Transverse colon (tissue), 4 donors: ENCODE data around the gene ANAPC16. TPM values are rescaled to one million over a fixed set of nuclear protein-coding genes. Genes with fewer than 3 reads are reported as not detected.
A peak's percentile ranks its signal among the peaks of the same experiment; 100 is the strongest.

Experiments used
- DNase-seq: peaks from one replicate; pipeline ENCODE4 v3.0.0-alpha.2; 2019
- H3K27ac ChIP-seq, 4 donors: fragments of 200-600 bp; sonication (generic); 2 replicates each; pipeline ENCODE4 v1.5.1; 2016 to 2018; ENCODE audit warnings: inconsistent platforms in 4 of 4
- H3K27me3 ChIP-seq: fragments of 200-600 bp; sonication (generic); 2 replicates; pipeline ENCODE4 v1.5.1; 2017; ENCODE audit warnings: inconsistent platforms
- H3K36me3 ChIP-seq, 4 donors: fragments of 200-600 bp; sonication (generic); 2 replicates each; pipeline ENCODE4 v1.5.1; 2017 to 2019; ENCODE audit warnings: inconsistent platforms in 4 of 4
- H3K4me1 ChIP-seq, 4 donors: fragments of 200-600 bp; sonication (generic); 2 replicates each; pipeline ENCODE4 v1.5.1; 2017 to 2020; ENCODE audit warnings: inconsistent platforms in 4 of 4
- H3K4me3 ChIP-seq, 4 donors: fragments of 200-600 bp; sonication (generic); 1 replicate in 1 of 4; 2 replicates in 3 of 4; pipeline versions ENCODE4 v1.5.1 to v1.6.1; 2017 to 2019; ENCODE audit warnings: inconsistent platforms in 4 of 4
- H3K9me3 ChIP-seq, 2 donors: fragments of 200-600 bp; sonication (generic); 2 replicates each; pipeline ENCODE4 v1.5.1; 2017 to 2019; ENCODE audit warnings: inconsistent platforms in 2 of 2
- EP300 ChIP-seq: sonication (generic); formaldehyde crosslinking; IDR thresholded peaks from one replicate; pipeline ENCODE4 v1.6.1; 2017; ENCODE audit warnings: antibody characterized with exemption, low read depth
- POLR2A ChIP-seq: fragments of 450-650 bp; IDR thresholded peaks from one replicate; pipeline ENCODE4 v1.6.1; 2016; ENCODE audit warnings: antibody characterized with exemption, mild to moderate bottlenecking, moderate library complexity
- POLR2AphosphoS5 ChIP-seq, 3 donors: sonication (generic); formaldehyde crosslinking; IDR thresholded peaks; one replicate each; pipeline ENCODE4 v1.6.1; 2016; ENCODE audit warnings: antibody characterized with exemption in 3 of 3
- WGBS, 2 donors: methylation state at CpG; one replicate each; pipeline ENCODE4 v1.1.5; 2018; ENCODE audit warnings: low coverage in 1 of 2; 5-methylcytosine and 5-hydroxymethylcytosine counted together
- in situ Hi-C, 4 donors: fragments of 200-750 bp; cut with MboI; loops; one replicate each; pipeline versions ENCODE4 v1.15.0 to v1.15.1; 2017; ENCODE audit warnings: low sequenced_read_pairs in 3 of 4, low pct_ligation_motif_present in 1 of 4, low pct_unique_long_range_greater_than_20kb in 1 of 4
- intact Hi-C: fragments of 100-400 bp; cut with DNase I; formaldehyde crosslinking; loops from one replicate; pipeline ENCODE4 v1.15.1; 2023; ENCODE audit warnings: low total_unique reads
- total RNA-seq, 4 donors: library from RNA; depleted of rRNA; stranded (reverse); fragments of >200 nt; gene quantifications; one replicate each; pipeline ENCODE4 v1.1.0, GENCODE V29; 2016
- TF ChIP-seq, protein P1 (sequence below), 5 experiments: fragments of 200-600 bp in 3 of 5; fragments of 450-650 bp in 2 of 5; sonication (generic) in 3 of 5; IDR thresholded peaks; 1 replicate in 2 of 5; 2 replicates in 3 of 5; pipeline ENCODE4 v1.5.1; 2016 to 2017; ENCODE audit warnings: antibody characterized with exemption in 5 of 5, inconsistent platforms in 3 of 5, mild to moderate bottlenecking in 2 of 5, moderate library complexity in 1 of 5

Gene ANAPC16
- total RNA-seq, 4 donors from 2014 or later = 57.6 to 77.4 (median 65.5) TPM

DNA sequence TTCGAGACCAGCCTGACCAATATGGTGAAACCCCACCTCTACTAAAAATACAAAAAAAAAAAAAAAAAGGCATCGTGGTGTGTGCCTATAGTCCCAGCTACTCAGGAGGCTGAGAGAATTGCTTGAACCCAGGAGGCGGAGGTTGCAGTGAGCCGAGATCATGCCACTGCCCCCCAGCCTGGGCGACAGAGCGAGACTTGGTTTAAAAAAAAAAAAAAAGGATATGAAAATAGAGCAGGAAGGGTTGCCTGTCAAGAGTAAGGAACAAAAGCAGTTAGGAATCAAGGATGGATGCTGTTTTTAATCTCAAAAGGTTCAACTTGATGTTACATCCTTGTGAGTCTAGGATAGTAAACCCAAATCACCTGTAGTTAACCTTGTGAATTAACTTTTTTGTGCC, 12.0 kb downstream of the ANAPC16 start:
- H3K4me1 ChIP-seq = peaks cover 5 to 32% (median 15%) of the 10 kb centered on the region in 4 donors
- peaks cover 0 to 30% (median 6%) of the 10 kb centered on the region in 4 donors for H3K36me3 ChIP-seq
- no peaks in the 10 kb centered on the region for H3K9me3 ChIP-seq
- 82 to 100% methylated on average over 2 to 6 of the region's 6 CpGs for WGBS, 2 donors
- no peak for TF ChIP-seq EP300
- no peak for TF ChIP-seq POLR2AphosphoS5 (IDR thresholded peaks at IDR 0.05)
- TF ChIP-seq, protein P1, sequence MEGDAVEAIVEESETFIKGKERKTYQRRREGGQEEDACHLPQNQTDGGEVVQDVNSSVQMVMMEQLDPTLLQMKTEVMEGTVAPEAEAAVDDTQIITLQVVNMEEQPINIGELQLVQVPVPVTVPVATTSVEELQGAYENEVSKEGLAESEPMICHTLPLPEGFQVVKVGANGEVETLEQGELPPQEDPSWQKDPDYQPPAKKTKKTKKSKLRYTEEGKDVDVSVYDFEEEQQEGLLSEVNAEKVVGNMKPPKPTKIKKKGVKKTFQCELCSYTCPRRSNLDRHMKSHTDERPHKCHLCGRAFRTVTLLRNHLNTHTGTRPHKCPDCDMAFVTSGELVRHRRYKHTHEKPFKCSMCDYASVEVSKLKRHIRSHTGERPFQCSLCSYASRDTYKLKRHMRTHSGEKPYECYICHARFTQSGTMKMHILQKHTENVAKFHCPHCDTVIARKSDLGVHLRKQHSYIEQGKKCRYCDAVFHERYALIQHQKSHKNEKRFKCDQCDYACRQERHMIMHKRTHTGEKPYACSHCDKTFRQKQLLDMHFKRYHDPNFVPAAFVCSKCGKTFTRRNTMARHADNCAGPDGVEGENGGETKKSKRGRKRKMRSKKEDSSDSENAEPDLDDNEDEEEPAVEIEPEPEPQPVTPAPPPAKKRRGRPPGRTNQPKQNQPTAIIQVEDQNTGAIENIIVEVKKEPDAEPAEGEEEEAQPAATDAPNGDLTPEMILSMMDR (IDR thresholded peaks at IDR 0.05) = no peak
- no peak for TF ChIP-seq POLR2A
- in situ Hi-C loops = loop anchor here in 2 of 4 donors (10.0 to 25.0 kb wide), 2 partner anchors 107 to 109 kb away; no protein-coding TSS in a partner anchor
- no peak overlapping the region for H3K4me3 ChIP-seq
- intact Hi-C loops = no loop called here
- no peak for DNase-seq
- peak overlapping the region in 3 of 4 donors; percentile 9 to 39 (median 17) for H3K27ac ChIP-seq
- H3K27me3 ChIP-seq = no peaks in the 10 kb centered on the region

DNA sequence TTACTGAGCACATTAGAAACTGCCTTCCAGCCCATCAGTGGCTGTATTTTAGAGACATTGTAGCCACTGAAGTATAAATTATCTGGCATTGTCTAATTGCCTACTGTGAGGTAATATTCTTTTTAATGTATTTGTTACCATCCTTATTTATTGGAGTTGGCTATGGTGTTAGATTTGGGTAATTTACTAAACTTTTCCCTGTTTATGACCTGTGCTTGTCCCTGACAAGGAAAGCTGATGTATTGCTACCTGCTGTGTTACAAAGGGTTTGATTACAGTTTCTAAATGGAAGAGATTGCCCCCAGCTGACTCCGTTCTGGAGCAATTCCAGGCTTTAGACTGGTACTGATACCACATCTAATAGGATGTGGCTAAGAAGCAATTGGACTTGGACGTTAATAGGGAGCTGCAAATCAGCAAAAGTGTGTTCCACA, 12.5 kb downstream of the ANAPC16 start:
- Histone ChIP-seq H3K36me3 (peaks cover 0 to 32% (median 9%) of the 10 kb centered on the region in 4 donors), H3K27me3 (no peaks in the 10 kb centered on the region), H3K9me3 (no peaks in the 10 kb centered on the region), H3K4me3 (no peak overlapping the region), H3K4me1 (peaks cover 1 to 27% (median 11%) of the 10 kb centered on the region in 4 donors), H3K27ac (peak overlapping the region in 3 of 4 donors; percentile 9 to 39 (median 17))
- TF ChIP-seq POLR2A = no peak
- TF ChIP-seq, protein P1 (IDR thresholded peaks at IDR 0.05) = no peak
- no peak for TF ChIP-seq EP300
- TF ChIP-seq POLR2AphosphoS5 (IDR thresholded peaks at IDR 0.05) = no peak
- WGBS, 2 donors = 76% methylated on average over 2 of the region's 2 CpGs; no CpG with 5 or more reads in 1 of the 2 donors
- intact Hi-C loops (no loop called here), in situ Hi-C loops (loop anchor here in 2 of 4 donors (10.0 to 25.0 kb wide), 2 partner anchors 106 to 109 kb away; no protein-coding TSS in a partner anchor)
- no peak for DNase-seq

DNA sequence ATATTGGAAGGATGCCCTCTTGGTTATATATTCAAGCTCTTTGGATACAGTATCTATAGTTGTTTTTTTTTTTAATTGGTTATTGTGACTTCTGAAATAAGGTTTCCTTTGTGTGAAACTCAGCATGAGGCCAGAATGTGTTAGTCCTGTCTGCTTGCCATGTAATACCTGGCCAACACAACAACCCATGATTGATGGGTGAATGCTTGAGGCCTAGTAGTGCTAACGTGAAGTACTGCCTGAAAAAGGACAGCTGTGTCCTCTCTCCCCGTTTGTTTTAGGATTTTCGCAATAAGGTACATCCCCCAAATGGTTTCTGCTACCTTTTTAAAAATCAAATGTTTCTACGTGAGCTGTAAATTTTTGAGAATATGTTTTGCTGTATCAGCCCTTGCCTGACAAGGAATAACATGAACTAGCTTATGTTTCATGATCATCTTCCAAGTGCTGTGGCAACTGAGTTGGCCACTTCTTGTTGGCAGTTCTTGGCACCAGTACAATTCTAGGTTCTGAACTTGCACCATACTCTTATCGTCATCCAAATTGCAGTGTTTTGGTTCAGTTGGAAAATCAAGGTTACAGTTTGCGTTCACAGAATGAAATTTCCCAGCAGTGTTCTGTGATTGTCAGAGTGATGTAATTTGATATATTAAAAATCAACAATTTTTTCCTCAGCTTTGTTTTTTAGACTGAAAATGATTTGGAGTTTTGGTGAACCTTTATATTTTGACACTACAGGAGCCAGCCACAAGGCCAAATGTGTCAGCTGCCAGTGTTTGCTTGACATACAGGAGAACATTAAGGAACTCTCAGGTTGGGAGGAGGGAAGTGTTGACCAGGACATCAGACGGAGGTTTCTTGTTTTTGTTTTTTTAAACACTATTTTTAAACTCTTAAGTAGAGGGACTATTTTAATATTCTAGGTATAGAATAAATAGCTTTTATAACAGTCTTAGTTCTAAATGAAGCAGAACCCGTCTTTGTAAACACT, 13.7 kb downstream of the ANAPC16 start:
- no peak for DNase-seq
- intact Hi-C loops (no loop called here), in situ Hi-C loops (loop anchor here in 2 of 4 donors (10.0 to 25.0 kb wide), 2 partner anchors 105 to 108 kb away; no protein-coding TSS in a partner anchor)
- WGBS, 2 donors = 61 to 71% methylated on average over 8 of the region's 8 CpGs
- H3K36me3 ChIP-seq = peaks cover 0 to 43% (median 14%) of the 10 kb centered on the region in 4 donors
- H3K27ac ChIP-seq = peak overlapping the region in 3 of 4 donors; percentile 21 to 63 (median 49)
- no peak overlapping the region for H3K4me3 ChIP-seq
- peaks cover 0 to 16% (median 4%) of the 10 kb centered on the region in 4 donors for H3K4me1 ChIP-seq
- no peaks in the 10 kb centered on the region for H3K9me3 ChIP-seq
- TF ChIP-seq EP300 (no peak), POLR2AphosphoS5 (IDR thresholded peaks at IDR 0.05) (peak in 2 of 3 donors; percentile 34 to 38)
- no peaks in the 10 kb centered on the region for H3K27me3 ChIP-seq

DNA sequence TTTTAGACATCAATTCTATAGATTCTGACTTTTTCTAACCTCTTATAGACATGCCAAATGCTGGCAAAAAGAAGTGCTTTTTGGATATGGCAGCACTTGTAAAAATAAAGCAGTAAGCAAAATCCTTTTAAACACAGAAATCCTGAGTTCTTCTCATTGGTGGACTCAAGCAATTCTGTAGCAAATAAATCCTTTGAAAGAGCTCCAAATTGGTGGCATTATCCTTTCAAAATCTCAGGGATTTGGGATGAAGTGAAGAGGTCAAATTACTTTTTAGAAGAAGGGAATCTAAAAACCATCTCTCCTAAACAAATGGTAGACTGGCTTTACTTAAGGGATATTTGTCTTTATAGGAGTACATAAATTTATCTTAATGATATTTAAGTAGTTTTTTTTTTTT, 17.8 kb downstream of the ANAPC16 start:
- no peaks in the 10 kb centered on the region for H3K9me3 ChIP-seq
- no peak overlapping the region for H3K27ac ChIP-seq
- DNase-seq = no peak
- H3K27me3 ChIP-seq = no peaks in the 10 kb centered on the region
- no peak overlapping the region for H3K4me3 ChIP-seq
- H3K36me3 ChIP-seq = peaks cover 0 to 49% (median 23%) of the 10 kb centered on the region in 4 donors
- in situ Hi-C loops = loop anchor here in 1 of 4 donors (25.0 kb wide), 1 partner anchor 104 kb away; no protein-coding TSS in a partner anchor
- TF ChIP-seq, protein P1 (IDR thresholded peaks at IDR 0.05) = no peak
- TF ChIP-seq POLR2AphosphoS5 (IDR thresholded peaks at IDR 0.05) (no peak), POLR2A (no peak), EP300 (no peak)
- H3K4me1 ChIP-seq = peaks cover 0 to 15% (median 4%) of the 10 kb centered on the region in 4 donors
- intact Hi-C loops = no loop called here
